Germinal center (tissue), 1 donor: Measurements from ENCODE around the gene FOXR2.

Experiments used
- DNase-seq: peaks from one replicate; pipeline ENCODE4 v3.0.0; 2012; ENCODE audit warnings: mixed read lengths, low spot score

The FOXR2 gene, protein sequence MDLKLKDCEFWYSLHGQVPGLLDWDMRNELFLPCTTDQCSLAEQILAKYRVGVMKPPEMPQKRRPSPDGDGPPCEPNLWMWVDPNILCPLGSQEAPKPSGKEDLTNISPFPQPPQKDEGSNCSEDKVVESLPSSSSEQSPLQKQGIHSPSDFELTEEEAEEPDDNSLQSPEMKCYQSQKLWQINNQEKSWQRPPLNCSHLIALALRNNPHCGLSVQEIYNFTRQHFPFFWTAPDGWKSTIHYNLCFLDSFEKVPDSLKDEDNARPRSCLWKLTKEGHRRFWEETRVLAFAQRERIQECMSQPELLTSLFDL

DNA sequence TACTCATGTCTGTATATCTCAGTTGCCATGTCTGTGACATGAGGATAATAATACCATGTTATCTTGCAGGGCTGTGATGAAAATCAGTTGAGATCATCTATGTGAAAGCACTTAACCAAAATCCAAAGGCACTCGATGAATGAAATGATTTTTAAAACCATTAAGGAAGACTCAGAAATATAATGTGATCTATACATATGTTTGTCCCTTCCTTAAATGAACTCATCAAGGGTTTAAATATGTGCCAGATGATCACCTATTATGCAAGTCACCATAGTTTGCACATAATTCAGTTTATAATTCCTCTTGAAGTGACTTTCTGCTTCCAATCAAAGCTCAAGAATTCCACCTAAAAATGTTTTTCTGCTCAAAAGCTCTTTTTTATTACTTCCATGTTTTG, at the start of gene FOXR2:
Gene FOXR2 (plus strand): TSS at position 301 of the 400 bp plus-strand sequence. CDS start 312 bp downstream, outside the sequence.
- no peak for DNase-seq

- DNase-seq, result no peak
Observed at GRCh38 chrX:55579115-55579514, 44.1 kb upstream of the FOXR2 start.

DNA sequence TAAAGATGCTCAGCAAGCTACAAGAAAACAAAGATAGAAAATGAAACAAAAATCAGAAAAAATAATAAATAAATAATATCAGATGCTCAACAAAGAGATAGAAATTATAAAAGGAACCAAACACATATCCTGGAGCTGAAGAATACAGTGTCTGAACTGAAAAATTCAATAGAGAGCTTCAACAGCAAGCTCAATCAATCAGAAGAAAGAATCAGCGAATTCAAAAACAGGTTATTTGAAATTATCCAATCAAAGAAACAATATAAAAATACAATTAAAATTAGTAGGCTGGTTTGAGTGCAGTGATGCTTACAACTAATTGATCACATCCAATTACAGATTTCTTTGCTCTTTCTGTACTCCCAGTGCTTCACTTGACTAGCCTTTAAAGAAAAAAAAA, 40.8 kb upstream of the FOXR2 start:
- DNase-seq, result no peak

DNA sequence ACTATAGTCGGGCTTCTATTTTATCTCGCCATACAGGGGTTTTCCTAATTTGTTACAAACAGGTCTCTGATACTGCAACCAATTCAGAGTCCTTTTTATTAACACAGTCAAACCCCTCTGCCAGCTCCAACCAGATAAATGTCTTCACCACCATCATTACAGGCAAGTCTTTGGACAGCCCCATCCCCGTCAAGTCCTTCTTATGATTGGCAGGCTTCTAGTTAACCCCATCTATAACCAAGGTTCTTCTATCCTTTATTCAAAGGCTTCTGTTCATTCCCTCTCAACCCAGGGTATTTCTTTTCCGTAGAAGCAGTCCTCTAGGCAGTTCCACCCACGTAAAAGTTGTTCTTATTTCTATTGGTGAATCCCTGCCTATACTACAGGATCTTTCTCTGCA, 29.9 kb upstream of the FOXR2 start:
- DNase-seq, result no peak

DNA sequence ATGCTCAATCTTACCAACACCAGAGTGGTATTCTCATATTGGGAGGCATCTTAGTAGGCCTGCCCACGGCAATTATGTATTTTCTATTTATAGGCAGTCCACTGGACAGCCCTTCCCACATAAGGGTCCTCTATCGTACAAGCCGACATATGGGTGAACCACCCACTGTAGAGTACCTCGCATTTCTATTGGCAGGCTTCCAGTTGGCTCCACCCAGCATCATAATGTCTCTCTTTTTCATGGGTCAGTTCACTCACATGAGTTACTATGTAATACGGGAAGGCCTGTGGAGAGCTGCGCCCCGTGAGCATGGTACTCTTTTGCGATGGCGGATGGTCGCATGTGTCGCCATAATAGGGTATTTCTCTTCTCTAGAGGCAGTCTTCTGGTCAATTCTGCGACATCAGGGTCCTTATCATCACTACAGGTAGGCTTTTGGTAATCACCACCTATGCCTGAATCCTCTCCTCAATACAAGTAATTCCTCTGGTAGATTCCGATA, 29.4 kb upstream of the FOXR2 start:
- DNase-seq, result no peak

DNA sequence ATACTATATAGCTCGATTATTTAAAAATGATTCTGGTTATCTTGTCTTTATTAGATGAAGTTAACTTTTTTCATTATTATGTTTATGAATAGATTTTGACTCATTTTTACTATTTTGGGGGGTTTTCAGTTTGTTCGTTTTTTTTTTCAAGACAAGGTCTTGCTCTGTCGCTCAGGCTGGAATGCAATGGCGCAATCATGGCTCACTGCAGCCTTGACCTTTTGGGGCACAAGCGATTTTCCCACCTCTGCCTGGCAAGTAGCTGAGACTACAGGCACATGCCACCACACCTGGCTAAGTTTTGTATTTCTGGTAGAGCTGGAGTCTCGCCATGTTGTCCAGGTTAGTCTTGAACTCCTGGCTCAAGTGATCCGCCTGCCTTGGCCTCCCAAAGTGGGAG, 24.9 kb upstream of the FOXR2 start:
- no peak for DNase-seq

DNA sequence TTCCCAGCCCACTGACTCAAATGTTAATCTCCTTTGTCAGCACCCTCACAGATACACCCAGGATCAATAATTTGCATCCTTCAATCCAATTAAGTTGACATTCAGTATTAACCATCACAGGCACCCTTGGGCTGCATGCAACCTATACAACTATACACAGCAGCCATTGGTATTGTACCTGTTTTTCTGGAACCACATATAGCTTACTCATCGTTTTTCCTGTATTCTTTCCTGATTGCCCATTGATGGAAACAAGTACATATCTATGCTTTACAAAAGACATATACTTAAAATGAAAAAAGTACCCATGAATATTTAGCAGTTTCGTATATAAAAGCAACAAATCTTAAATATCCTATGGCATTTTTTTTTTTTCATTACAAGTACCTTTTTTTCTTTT, 3.7 kb upstream of the FOXR2 start:
- DNase-seq, result no peak

DNA sequence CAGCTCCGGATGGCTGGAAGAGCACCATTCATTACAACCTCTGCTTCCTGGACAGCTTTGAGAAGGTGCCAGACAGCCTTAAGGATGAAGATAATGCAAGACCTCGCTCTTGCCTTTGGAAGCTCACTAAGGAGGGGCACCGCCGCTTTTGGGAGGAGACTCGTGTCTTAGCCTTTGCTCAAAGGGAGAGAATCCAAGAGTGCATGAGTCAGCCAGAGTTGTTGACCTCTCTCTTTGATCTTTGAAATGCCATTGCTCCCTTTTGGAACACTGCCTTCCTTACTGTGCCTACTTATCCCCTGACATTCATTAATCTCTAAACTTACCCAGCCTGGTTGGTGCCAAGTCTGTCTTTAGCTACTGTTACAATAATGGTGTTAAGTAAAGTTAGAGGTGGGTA, 1.2 kb downstream of the FOXR2 start:
- no peak for DNase-seq

- no peak for DNase-seq
Observed at GRCh38 chrX:55636109-55636508, 12.9 kb downstream of the FOXR2 start.

DNA sequence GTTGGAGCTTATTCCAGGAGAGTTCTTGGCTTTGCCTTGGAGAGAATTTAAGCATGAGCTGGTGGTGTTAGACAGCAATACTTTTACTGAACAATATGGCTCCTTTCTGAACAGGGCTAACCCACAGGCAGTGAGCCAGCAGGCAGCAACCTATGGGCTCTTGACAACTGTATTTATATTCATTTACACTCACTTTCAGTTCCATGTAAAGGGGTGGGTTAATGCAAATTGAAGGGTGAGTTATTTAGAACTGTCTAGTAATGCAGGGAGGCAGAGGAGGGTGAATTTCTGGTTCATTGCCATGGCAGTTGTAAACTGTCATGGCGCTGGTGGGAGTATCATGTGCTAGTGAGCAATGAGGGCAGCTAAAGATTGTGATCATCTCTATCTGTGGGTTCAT, 15.7 kb downstream of the FOXR2 start:
- peak; percentile 2 for DNase-seq

DNA sequence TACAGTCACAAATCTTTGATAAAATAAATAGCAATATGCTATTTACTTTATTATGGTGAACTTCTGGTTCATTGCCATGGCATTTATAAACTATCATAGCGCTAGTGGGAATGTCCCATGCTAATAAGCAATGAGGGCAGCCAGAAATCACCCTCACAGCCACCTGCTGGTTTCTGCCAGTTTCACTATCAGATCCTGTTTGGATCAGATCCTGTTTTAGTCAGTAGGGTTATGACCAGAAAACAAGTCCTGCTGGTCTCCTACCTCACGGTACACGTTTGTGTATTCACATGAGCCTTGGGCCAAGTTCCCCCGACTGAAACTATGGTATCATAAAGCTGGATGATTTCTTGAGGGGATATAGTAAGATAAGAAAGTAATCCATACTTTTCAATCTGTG, 17.7 kb downstream of the FOXR2 start:
- no peak for DNase-seq

DNA sequence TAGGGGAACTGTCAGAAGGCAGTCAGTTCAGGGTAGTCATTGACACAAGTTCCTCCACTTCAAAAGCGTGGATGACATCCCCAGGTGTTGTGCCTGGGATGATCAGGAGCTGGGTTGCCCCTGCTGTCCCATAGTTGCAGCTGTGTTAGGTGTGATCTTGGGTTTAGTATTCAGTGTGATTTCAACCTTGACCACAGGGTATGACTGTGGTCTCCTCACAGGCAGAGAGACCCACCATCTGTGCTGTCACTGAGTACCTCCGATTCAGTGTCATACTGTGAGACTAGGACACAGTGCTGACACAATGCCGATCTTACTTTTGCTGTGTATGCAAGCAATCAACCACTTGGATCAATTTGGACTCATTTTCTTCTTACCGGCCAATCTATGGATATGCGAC, 25.2 kb downstream of the FOXR2 start:
- DNase-seq, result no peak

DNA sequence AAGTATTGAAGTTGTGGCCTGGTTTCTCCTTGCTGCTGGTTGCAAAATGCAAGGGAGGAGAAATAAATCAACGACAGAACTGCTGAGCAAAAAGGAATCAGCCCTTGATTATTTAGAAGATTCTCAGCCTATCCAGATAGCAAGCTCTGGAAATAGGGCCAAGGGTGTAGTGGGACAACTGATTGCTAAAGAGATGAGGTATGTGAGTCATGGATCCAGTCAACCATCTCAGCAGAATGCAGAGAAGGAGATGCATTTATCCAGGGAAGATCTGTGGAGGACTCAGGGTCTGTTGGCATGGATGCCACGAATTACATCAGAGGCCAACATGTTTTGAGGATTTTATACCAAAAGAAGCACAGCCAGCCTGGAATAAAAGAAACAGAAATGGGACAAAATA, 36.7 kb downstream of the FOXR2 start:
- DNase-seq, result no peak

DNA sequence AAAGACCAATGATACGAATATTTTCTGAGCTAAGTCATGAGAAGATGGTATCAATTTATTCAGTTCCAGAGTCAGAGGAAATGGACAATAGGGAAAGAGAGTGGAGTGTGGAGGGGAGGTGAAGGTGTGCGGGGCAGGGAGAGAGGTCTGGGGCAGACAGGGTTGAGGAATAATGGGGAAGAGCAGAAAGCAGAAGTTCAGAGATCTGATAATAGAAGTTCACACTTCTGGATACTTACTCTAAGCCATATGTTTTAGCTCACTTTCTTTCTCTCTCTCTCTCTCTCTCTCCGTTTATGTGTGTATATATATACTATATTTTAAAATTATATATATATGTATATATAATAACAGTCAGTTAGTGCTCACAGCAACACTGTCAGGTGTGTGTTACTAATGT, 40.4 kb downstream of the FOXR2 start:
- DNase-seq, result no peak

DNA sequence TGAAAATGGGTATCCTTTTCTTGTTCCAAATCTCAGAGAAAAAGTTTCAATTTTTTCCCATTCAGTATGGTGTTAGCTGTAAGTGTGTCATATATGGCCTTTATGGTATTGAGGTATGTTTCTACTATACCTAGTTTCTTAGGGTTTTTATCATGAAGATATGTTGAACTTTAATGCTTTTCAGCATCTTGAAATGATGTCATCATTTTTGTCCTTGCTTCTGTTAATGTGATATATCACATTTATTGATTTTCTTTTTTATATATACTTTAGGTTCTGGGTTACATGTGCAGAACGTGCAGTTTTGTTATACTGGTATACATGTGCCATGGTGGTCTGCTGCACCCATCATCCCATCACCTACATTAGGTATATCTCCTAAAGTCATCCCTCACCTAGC, 44.9 kb downstream of the FOXR2 start:
- no peak for DNase-seq
